ENCODE data around the gene ZNF57. TPM values are rescaled to one million over a fixed set of nuclear protein-coding genes. Genes with fewer than 3 reads are reported as not detected.

The ZNF57 gene
- total RNA-seq, 3 donors from 2014 or later (not counting 1 experiment from before 2014, with no cell fraction given): 4.4 to 7.5 (median 4.7) TPM

DNA sequence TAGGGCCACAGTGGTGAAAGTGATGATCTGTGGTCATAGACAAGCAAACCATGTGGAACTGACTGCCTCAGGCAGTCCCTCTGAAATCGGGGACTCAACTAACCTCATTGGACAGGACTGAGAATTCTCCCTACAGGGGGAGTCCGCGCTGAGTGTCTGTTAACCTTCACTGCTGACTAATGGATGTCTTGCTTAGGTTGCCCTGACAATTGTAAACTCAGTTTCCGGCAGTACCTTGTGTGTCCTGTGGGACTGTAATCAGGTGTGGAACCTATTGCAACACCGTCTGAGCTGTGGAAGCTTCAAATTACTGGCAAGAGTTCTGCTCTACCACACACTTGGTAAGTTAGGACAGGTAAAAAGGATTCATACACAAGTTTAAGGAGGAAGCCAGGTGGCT lies 22.3 kb downstream of the ZNF57 start:
- no peak for ATAC-seq
- H3K4me1 Mint-ChIP-seq: no peaks in the 10 kb centered on the region
- no peak for DNase-seq
- TF ChIP-seq, protein P1, sequence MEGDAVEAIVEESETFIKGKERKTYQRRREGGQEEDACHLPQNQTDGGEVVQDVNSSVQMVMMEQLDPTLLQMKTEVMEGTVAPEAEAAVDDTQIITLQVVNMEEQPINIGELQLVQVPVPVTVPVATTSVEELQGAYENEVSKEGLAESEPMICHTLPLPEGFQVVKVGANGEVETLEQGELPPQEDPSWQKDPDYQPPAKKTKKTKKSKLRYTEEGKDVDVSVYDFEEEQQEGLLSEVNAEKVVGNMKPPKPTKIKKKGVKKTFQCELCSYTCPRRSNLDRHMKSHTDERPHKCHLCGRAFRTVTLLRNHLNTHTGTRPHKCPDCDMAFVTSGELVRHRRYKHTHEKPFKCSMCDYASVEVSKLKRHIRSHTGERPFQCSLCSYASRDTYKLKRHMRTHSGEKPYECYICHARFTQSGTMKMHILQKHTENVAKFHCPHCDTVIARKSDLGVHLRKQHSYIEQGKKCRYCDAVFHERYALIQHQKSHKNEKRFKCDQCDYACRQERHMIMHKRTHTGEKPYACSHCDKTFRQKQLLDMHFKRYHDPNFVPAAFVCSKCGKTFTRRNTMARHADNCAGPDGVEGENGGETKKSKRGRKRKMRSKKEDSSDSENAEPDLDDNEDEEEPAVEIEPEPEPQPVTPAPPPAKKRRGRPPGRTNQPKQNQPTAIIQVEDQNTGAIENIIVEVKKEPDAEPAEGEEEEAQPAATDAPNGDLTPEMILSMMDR (IDR thresholded peaks at IDR 0.05): no peak
- H3K27me3 ChIP-seq (ENCODE audit: control insufficient read depth, insufficient read depth, low read length): no peaks in the 10 kb centered on the region
- intact Hi-C loops (cut with micrococcal nuclease): no loop called here
- no peak overlapping the region for H3K27ac ChIP-seq (ENCODE audit: low read length)
- no peak overlapping the region for H3K27ac Mint-ChIP-seq
- H3K9me3 Mint-ChIP-seq: no peaks in the 10 kb centered on the region
- no peak overlapping the region for H3K4me3 ChIP-seq (ENCODE audit: low read length)
- no peak overlapping the region for H3K4me3 Mint-ChIP-seq
- no peaks in the 10 kb centered on the region for H3K27me3 Mint-ChIP-seq (ENCODE audit: low read depth in 2 of 2)
- no peaks in the 10 kb centered on the region for H3K4me1 ChIP-seq (ENCODE audit: control insufficient read depth, insufficient read depth, low read length)
- H3K9me3 ChIP-seq (ENCODE audit: control insufficient read depth, insufficient read depth, low read length): no peaks in the 10 kb centered on the region
- peaks cover 3% of the 10 kb centered on the region for H3K36me3 Mint-ChIP-seq
- 85% methylated on average over 5 of the region's 5 CpGs for WGBS (ENCODE audit: insufficient coverage)
- peaks cover 1% of the 10 kb centered on the region for H3K36me3 ChIP-seq (ENCODE audit: control insufficient read depth, insufficient read depth, low read length)

DNA sequence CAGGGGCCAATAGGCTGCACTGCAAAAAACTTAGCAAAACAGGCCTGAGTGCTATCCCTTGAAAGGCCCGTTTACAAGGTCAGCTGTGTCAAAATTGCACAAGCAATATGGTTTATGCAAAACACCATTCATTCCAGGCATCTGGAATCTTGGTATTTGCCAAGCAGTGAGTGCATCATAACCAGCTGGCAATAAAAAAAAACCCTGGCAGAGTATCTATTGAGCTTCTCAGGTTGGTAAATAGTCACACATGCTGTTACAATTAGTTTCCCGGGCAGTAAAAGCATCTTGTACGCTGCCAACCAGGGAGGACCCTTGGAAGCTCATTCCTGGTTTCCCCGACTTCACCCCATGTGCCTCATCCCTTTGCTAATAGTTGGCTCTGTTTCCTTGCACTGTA lies 22.8 kb downstream of the ZNF57 start:
- Histone ChIP-seq H3K4me1 (ENCODE audit: control insufficient read depth, insufficient read depth, low read length) (no peaks in the 10 kb centered on the region), H3K4me3 (ENCODE audit: low read length) (no peak overlapping the region), H3K27me3 (ENCODE audit: control insufficient read depth, insufficient read depth, low read length) (no peaks in the 10 kb centered on the region), H3K27ac (ENCODE audit: low read length) (no peak overlapping the region), H3K36me3 (ENCODE audit: control insufficient read depth, insufficient read depth, low read length) (no peaks in the 10 kb centered on the region), H3K9me3 (ENCODE audit: control insufficient read depth, insufficient read depth, low read length) (no peaks in the 10 kb centered on the region)
- WGBS (ENCODE audit: insufficient coverage): 92% methylated on average over 4 of the region's 4 CpGs
- Mint-ChIP-seq H3K4me3 (no peak overlapping the region), H3K9me3 (no peaks in the 10 kb centered on the region), H3K27ac (no peak overlapping the region), H3K4me1 (no peaks in the 10 kb centered on the region), H3K27me3 (ENCODE audit: low read depth in 2 of 2) (no peaks in the 10 kb centered on the region), H3K36me3 (no peaks in the 10 kb centered on the region)
- no peak for ATAC-seq
- DNase-seq: no peak
- TF ChIP-seq, protein P1 (IDR thresholded peaks at IDR 0.05): no peak
- intact Hi-C loops (cut with micrococcal nuclease): no loop called here

DNA sequence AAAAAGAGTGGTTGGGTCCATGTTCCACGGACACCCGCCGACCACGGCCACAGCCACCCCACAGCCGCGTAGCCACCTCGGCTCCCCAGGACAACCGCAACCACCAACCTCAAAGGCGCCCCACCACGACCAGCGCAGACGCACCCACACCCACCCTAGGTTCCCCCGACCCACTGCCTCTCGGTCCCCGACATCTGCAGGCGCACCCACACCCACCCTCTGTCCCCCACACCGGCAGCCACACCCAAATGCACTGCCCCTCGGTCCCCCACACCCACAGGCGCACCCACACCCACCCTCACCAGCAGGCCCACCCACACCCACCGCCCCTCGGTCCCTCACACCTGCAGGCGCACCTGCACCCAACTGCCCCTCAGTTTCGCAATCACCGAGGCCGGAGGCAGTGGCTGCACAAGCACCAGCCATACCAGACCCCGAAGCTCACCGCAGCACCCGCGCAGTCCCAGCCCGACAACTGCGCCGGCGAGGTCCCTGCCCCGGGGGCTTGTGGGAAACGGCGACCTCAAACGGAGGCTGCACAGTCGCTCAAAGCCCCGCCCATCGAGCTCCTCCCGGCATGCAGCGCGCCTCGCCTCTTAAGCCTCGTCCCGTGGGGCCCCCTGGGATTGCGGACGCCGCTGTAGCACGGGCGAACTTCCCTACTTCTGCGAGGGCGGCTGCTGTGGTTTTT lies 25.8 kb downstream of the ZNF57 start:
- 95% methylated on average over 53 of the region's 53 CpGs for WGBS (ENCODE audit: insufficient coverage)
- no peak for ATAC-seq
- Histone ChIP-seq H3K4me1 (ENCODE audit: control insufficient read depth, insufficient read depth, low read length) (no peaks in the 10 kb centered on the region), H3K9me3 (ENCODE audit: control insufficient read depth, insufficient read depth, low read length) (peaks cover under 1% of the 10 kb centered on the region), H3K4me3 (ENCODE audit: low read length) (no peak overlapping the region), H3K27me3 (ENCODE audit: control insufficient read depth, insufficient read depth, low read length) (no peaks in the 10 kb centered on the region), H3K27ac (ENCODE audit: low read length) (no peak overlapping the region), H3K36me3 (ENCODE audit: control insufficient read depth, insufficient read depth, low read length) (no peaks in the 10 kb centered on the region)
- TF ChIP-seq, protein P1 (IDR thresholded peaks at IDR 0.05): no peak
- Mint-ChIP-seq H3K27me3 (ENCODE audit: low read depth in 2 of 2) (no peaks in the 10 kb centered on the region), H3K27ac (no peak overlapping the region), H3K4me3 (no peak overlapping the region), H3K36me3 (peaks cover 12% of the 10 kb centered on the region), H3K9me3 (peaks cover 6% of the 10 kb centered on the region in 2 donors), H3K4me1 (no peaks in the 10 kb centered on the region)
- no peak for DNase-seq
- intact Hi-C loops (cut with micrococcal nuclease): no loop called here

GRCh38 chr19:2927032-2927430 lies 26.3 kb downstream of the ZNF57 start:
- intact Hi-C loops (cut with micrococcal nuclease): no loop called here
- Histone ChIP-seq H3K36me3 (ENCODE audit: control insufficient read depth, insufficient read depth, low read length) (no peaks in the 10 kb centered on the region), H3K4me3 (ENCODE audit: low read length) (no peak overlapping the region), H3K9me3 (ENCODE audit: control insufficient read depth, insufficient read depth, low read length) (peaks cover 5% of the 10 kb centered on the region), H3K27me3 (ENCODE audit: control insufficient read depth, insufficient read depth, low read length) (no peaks in the 10 kb centered on the region), H3K27ac (ENCODE audit: low read length) (no peak overlapping the region), H3K4me1 (ENCODE audit: control insufficient read depth, insufficient read depth, low read length) (no peaks in the 10 kb centered on the region)
- Mint-ChIP-seq H3K36me3 (peaks cover 15% of the 10 kb centered on the region), H3K27ac (no peak overlapping the region), H3K9me3 (peaks cover 7 to 8% of the 10 kb centered on the region in 2 donors), H3K27me3 (ENCODE audit: low read depth in 2 of 2) (no peaks in the 10 kb centered on the region), H3K4me1 (no peaks in the 10 kb centered on the region), H3K4me3 (no peak overlapping the region)
- TF ChIP-seq, protein P1 (IDR thresholded peaks at IDR 0.05): no peak
- 96% methylated on average over 18 of the region's 18 CpGs for WGBS (ENCODE audit: insufficient coverage)
- ATAC-seq (no peak), DNase-seq (no peak)

Data from natural killer cell (primary cell).